HG03159 (cell line): ENCODE measurements around the gene ERICH6B.

Source experiments
- ATAC-seq: cut with Tn5 transposase; IDR thresholded peaks from one replicate; pipeline ENCODE4 v1.9.1; 2021; ENCODE audit warnings: mild to moderate bottlenecking, moderate library complexity; ENCODE audit not compliant: unreplicated experiment

The ERICH6B gene

DNA sequence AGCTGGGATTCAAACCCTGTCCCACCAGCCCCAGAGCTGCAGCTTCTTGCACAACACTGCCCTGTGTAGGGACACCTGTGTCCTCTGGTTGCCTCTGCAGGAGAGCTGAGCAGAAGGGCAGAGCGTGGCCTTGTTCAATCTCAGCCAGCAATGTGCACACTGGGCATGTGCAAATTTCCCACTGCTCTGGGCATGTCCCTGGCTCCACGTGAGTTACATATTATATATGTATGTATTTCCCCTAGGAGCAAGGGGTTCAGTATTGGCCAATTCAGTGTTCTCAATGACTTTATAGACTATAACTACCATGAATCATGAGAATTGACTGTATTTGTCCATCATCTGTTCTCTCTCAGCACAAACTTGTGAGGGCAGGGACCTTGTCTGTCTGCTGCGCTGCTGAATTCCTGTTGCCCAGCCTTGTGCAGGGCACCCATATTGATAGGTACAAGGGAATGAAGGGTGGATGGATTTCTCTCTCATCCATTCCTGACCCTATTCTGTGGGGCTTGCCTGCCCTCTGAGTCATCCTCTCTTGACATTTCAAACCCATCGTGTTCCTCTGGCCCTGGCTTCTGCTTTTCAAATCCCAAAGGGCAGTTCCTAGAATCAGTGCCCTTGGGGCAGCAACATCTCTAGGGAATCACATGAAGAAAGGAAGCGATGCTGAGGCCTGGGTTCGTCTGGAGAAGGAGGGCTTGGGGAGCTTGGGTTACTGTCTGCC, 69.7 kb downstream of the ERICH6B start:
- ATAC-seq: no peak

DNA sequence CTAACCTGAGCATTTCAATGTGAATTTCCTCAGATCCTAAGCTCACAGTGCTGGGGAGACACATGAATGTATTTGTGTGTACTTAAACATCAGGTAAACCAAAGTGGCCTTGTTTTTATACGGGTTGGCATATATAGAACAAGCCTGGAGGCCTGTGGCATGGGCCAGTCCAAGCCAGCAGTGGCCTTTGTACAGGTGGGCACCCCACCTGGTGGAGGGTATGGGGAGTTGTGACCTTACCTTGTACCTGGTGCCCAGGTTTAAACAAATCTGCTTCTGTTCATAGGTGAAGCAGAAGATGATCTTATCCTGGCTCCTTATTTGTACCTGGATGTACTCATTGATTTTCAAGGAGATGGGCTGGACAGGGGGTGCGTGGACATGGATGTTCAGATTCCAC, 71.0 kb downstream of the ERICH6B start:
- ATAC-seq: no peak

- ATAC-seq: no peak
Observed at GRCh38 chr13:45542878-45543277, 72.7 kb downstream of the ERICH6B start.

DNA sequence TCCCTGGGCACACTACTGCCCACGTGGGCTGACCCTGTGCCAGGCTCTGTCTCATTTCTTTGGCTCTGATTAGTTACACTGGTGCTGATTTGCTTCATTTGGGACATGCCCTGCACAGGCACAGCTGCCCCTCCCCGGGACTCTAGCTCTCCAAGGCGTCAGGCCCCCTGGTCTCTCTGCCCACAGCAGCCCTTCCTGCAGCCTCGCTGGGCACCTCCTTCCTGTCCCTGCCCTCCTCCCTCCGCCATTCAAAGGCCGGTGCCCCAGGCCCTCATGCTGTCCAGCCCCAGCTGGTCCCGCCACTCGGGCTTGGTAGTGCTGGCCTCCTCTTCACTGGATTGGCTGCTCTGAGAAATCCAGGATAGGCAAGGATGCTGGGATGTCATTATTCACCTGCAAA, 73.1 kb downstream of the ERICH6B start:
- no peak for ATAC-seq

DNA sequence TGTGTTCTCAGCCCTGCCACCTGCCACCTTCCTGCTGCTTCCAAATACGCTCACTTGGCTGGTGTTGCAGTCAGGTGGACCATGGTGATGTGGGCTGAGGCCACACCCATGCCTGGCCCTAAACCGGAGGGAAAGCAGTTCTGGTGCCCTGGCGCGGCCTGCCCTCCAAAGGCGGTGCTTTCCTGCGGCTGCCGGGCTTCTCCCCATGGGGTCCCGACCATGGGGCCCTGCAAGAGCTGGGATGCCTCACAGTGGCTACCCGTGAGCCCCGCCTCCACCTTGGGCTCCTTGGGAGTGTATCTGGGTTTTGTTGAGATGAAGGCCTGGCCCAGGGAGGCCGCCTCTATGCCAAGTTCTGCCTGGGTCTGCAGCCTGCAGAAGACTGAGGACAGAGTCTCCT, 73.7 kb downstream of the ERICH6B start:
- ATAC-seq: no peak

DNA sequence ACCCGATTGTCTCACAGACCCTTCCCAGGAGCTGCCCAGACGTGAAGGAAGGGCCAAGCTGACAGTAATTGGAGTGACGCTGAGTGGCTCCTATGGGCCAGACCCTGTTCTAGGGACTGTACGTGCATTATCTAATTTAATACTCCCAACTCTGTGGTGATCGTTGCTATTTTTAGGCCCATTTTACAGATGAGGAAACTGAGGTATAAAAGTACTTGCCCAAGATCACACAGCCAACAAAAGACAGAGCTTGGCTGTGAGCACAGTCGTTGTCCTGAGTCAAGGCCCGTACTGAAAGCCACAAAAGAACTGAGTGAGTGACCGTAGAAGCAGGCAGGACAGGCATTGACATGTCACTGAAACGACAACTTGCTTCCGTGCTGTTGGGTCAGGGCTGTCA, 74.7 kb downstream of the ERICH6B start:
- no peak for ATAC-seq

- ATAC-seq: no peak
Observed at GRCh38 chr13:45540195-45540594, 75.3 kb downstream of the ERICH6B start.

- ATAC-seq: no peak
Observed at GRCh38 chr13:45538382-45538781, 77.2 kb downstream of the ERICH6B start.

DNA sequence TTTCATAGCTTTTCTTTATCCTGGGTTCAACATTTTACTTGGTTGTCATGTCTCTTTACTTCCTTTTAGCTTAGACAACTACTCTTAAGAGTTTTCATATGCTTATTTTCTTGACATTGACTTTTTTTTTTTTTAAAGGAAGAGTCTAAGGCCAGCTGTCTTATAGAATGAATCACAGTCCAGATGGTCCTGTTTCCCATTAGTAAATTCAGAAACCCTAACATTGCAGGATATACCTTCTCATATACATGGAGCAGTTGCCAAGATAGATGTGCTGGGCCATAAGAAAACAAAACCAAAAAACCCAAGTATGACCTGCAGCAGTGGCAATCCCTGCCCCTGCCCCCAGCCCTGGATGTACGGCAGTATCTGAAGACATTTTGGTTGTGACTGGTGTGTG, 78.0 kb downstream of the ERICH6B start:
- no peak for ATAC-seq

DNA sequence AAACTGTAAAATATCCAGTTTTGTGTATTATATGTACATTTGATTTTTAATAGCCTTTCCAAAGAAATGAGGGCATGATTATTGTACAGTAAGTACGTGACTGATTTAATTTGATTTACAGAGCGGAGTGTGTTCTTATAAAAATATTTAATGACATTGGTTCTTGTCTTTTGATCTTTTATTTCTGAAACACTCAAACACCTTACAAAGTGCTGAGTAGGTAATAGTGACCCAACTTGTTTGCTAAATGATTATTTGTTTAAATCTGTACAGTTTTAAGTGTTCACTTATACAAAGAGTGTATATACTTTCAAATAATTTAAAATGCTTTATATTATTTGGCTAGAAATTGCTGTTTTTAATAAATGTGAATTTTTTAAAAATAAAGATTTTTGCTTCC, 79.3 kb downstream of the ERICH6B start:
- no peak for ATAC-seq

- ATAC-seq: no peak
Observed at GRCh38 chr13:45534604-45535003, 80.9 kb downstream of the ERICH6B start.

GRCh38 chr13:45529758-45530157, 85.8 kb downstream of the ERICH6B start:
- ATAC-seq: no peak

GRCh38 chr13:45527699-45528462, 87.7 kb downstream of the ERICH6B start:
- ATAC-seq: no peak

DNA sequence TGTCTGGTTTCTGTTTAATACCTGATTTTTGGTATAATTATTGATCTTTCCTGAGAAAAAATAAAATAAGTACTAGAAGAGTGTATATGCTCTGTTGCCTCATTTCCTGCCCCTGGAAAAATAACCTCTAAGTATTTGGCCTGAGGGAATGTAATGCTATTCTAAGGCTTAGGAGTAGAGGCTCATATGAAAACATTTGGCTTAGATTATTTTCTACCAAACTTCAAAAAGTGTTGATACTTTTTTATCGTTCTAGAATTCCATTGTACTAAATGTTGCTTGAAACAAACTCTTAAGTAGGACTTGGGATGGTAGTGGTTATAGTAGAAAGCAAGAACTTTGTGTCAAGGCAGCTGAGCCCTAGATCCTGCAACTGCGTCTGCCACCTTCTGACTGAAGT, 93.0 kb downstream of the ERICH6B start:
- no peak for ATAC-seq

DNA sequence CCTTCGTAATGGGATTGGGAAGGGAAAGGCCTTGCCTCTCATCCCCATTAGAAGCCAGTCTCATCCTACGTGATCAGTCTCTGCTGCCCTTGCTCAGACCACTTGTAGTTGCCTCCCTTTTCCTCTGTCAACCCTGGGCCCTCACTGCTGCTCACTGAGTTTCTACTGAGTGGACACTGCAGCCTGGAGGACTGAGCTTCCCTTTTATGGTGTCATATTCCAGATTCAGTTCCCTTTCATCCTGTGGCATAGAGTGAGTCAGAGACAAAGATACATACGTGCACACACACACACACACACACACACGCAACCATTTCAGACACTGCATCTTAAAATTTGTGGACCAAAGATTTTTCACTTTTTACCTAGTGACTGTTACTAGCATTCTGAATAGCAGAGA, 94.2 kb downstream of the ERICH6B start:
- ATAC-seq: no peak

- no peak for ATAC-seq
Observed at GRCh38 chr13:45519493-45519892, 96.0 kb downstream of the ERICH6B start.

DNA sequence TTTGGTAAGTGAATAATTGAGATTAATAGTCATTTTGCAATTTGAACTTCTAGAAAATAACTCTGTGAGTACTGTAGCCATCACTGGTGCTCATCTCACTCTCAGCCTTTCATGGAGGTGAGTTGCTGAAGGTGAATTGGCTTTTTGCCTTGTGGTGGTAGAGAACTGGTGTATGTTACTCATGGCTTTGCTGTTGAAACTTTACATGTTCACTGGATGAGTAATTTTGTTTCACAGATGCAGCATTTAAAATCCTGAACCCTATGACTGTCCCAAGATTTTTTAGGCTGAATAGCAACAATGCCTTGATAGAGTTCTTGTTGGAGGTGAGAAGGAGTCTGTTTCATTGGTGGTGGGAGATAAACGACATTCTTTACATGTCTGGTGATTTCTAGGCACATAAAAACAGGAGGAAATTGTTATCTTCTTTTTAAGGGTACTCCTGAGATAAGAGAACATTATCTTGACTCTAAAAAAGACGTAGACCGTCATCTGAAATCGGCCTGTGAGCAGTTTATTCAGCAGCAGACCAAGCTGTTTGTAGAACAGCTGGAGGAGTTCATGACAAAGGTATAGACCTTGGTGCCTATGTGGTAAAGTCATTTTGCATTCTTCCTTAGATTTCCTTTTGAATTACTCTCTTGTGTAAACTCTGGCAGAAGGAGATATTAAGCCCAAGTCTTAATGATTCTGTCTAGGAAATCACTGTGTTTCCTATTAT, 96.9 kb downstream of the ERICH6B start:
- ATAC-seq: no peak

- ATAC-seq: no peak
Observed at GRCh38 chr13:45516757-45517156, 98.8 kb downstream of the ERICH6B start.

DNA sequence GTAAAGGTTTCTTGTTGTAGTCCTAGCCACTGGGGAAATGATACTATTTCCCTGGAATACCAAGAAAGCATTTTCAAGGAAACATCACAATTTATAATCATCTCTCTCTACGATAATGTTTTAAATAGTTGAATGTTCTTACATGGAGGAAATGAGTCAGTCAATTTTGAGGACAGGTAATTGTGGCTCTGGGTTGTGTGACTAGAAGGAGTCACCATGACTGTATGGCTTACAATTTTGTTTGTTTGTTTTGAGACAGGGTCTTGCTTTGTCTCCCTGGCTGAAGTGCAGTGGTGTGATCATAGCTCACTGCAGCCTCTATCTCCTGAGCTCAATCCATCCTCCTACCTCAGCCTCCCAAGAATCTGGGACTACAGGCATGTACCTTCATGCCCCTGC, 103.4 kb downstream of the ERICH6B start:
- ATAC-seq: no peak

GRCh38 chr13:45511310-45512097, 104.0 kb downstream of the ERICH6B start:
- ATAC-seq: no peak

GRCh38 chr13:45510672-45511071, 104.9 kb downstream of the ERICH6B start:
- no peak for ATAC-seq
